Activated CD4-positive, CD25-positive, alpha-beta regulatory T cell treated with anti-CD3 and anti-CD28 coated beads, Interleukin-2, amount 50 U/mL, for 16 hours (primary cell): ENCODE data around the gene AK8.

Source experiments
- DNase-seq: peaks from one replicate; pipeline ENCODE4 v3.0.0-alpha.2; 2020; ENCODE audit warnings: low read depth, low spot score

The AK8 gene

DNA sequence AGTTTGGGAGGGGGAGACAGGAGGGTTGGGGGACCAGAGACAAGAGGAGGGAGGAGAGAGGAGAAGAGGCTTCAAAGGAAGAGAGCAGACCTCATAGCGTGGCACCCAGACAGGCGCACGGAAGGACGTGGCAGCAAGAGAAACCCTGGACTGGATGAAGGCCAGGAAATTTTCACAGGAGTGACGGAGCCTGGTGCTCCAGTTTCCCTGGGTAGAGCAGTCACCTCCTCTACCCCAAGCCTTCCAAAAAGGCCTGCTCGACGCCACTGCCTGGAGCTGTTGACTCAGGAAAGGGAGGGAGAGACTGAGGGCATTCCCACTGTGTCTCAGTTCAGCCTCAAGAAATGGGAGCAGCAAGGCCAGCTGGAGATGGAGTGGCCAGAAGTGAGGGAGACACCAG lies 19.3 kb downstream of the AK8 start:
- DNase-seq: no peak

DNA sequence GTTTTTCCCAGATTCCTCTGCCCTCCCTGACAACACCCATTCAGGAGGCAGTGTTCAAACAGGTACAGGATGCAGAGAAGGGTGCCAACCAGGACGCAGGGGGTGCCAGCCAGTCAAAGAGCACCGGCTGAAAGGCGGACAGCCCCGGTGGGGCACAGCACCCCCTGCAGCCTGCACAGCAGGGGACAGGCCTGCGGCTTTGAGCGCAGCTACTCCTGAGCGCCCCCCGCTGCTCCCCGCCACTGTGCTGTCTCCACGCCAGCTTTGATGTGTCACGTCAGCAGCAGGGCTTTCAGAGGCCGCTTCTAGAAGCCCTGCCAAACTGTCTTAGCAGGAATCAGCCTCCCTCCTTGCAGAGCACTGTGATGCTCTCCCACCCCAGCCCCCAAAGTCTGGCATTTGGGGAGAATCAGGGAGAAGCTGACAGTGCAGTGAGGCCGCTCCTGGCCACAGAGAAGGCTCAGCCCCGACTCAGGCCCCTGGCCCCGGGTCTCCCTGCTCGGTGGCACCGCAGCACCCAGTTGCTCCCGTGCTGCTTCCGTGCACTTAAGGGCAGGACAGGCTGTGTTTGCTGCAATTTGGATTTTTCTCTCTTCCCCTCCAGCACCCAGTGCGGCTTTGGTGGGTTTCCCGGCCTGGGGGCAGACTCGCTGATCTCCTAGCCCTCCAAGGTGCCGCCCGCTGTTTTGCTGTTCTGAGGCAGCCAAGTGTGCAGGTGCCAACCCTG lies 20.3 kb downstream of the AK8 start:
- DNase-seq: no peak

GRCh38 chr9:132857031-132857430 lies 21.1 kb downstream of the AK8 start:
- DNase-seq: no peak

- no peak for DNase-seq
These were observed 22.2 kb downstream of the AK8 start for GRCh38 chr9:132855904-132856303.

DNA sequence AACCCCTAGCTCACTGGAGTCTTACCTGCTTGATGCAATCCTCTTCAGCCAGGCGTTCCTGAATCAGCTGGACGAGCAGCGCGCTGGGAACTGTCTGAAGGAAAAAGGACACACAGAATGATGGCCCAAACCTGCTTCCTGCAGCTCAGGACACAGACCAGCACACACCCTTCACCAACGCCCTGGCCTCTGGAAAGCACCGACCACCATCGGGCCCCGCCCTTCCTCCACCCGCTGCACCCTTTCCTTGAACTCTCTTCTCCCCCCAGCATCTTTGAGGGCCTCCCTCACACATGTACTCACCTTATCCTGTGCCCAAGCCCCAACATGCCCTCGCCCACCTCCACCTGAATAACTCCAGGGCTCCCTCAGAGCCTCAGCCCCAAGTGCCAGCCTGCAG lies 23.3 kb downstream of the AK8 start:
- DNase-seq: no peak

- no peak for DNase-seq
These were observed 24.6 kb downstream of the AK8 start for GRCh38 chr9:132853482-132853881.

- DNase-seq: no peak
These were observed 28.8 kb downstream of the AK8 start for GRCh38 chr9:132849185-132849706.

DNA sequence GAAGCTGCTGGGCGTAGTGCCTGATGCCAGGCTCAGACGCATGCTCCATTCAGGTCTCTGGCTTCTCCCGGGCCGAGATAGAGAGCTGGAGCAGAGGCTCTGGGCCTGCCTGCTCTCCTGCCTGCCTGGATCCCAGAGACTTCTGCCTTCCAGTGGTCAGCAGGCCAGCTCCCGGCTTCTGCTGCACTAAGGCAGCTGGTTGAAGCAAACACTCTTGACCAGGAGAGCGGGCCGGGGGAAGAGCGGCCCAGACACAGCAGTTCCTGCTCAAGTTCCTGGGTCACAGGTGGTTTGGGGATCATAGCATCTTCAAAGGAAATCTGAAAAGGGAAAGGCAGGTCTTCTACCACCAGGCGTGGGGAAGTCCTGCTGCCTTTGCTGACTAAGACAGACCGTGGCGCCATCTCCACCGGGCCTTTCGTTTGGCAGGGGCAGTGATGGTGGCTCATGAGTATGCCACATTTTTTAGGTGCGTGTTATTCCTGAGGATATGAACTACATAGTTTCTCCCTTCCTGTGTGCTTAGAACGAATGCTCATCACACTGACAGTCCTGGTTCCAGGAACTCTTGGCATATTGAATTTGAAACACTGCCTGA lies 31.1 kb downstream of the AK8 start:
- no peak for DNase-seq

DNA sequence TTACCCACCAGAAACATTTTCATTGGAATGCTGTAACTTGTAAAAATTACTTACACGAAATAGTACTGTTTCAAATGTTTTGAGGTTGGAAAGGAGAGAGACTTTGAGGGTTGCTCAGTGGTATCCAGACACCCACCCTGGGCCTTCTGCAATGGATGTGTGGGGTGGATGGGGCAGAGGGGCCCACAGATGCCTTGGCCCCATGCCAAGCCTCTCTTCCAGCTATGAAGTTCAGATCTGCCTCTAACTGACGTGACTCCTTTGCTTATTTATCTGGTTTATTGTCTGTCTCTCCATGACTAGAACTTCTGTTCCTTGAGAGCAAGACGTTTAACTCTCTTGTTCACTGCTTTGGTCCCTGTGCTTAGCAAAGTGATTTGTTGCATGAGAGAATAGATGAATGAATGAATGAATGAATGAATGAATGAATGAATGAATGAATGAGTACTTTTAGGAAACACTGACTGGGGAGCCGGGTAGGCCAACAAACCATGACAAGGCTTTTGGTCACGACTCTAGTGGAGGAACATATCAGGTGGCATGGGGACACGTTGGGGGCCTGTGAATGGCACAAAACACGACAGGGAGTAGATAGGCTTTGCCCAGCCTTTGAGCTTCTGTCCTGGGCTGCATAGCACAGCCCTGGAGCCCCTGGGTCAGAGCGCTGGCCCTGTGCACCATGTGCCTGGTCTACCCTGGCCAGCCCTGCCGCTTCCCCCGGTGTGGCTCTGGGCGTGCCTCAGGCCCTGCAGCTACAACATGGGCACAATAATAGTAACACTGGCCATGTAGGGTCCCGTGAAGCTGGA lies 31.8 kb downstream of the AK8 start:
- DNase-seq: no peak

GRCh38 chr9:132842124-132843044 lies 35.7 kb downstream of the AK8 start:
- no peak for DNase-seq

- DNase-seq: no peak
These were observed 37.1 kb downstream of the AK8 start for GRCh38 chr9:132840980-132841379.

DNA sequence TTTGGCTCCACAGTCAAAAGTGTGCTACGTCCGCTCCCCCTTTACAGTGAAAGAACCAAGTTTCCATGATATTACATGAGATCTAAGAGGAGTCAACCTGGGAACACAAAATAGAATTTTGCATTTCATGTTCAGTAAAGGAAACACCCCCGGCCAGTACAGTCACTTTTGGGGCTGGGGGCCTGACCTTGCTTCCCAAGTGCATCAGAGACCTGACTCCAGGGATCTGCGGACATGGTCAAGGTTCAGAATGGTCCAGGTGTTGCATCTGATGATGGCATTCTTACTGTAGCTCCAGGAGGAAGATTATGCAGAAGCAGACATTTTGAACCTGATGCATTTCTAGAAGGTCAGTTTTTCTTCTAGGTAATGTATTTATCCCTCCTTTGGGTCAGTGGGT lies 39.8 kb downstream of the AK8 start:
- DNase-seq: no peak

DNA sequence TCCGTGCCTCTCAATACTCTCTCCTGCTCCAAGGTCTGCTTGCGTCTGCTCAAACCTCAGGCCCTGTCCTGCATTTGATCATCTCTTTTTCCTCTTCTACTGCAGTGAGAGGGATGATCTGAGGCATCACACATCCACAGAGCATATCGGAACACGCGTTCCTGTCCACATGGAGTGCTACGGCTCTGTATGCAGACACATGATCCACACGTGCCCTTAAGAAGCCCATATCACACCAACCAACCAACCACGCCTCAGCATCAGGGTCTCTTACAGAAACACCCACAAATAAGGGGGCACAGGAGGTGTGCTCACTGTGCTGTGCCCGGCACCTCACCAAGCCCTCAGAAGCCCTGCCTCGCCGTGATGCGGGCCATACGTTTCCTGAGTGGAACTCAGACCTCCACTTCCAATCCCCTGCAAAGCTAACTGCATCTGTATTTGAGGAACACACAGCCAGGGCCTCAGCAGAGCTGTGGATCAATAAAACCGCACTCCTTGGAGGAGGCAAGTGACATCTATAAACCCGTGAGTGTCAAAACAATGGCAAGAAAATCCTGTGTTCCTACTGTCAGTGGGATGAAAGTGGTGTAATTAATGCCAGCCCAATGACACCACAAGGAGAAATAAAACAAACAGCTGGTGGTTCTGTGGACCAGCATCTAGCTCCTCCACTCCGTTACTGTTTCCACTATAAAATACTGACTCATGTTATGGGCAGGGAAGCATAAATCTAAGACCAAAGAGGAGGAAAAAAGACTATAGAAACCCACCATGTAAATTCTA lies 40.4 kb downstream of the AK8 start:
- no peak for DNase-seq

- no peak for DNase-seq
These were observed 43.7 kb downstream of the AK8 start for GRCh38 chr9:132834343-132834742.

DNA sequence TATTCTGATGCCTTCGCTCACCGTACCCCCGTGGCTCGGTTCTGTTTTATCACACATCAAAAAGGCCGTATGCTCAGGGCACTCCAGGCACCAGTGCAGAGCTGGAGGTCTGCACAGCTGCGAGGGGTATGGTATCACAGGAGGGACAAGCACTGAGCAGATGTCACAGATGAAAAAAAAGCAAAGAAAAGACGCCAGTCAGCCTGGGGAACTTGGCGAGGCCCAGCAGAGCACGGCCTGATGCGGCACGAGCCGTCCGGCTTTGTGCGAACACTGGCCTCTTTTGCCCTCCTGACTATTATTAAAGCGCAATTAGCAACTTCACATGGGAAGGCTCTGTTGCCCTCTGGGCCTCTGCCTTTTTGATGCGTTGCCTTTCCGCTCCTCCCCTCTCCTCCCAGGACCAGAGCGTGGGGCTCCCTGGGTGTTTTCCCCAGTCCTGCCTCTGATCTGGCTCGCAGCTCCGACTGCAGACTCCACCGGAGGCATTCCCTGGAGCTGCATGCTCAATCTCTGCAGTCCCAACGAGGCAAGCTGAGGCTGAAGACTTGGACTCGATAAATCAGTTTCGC lies 44.4 kb downstream of the AK8 start:
- no peak for DNase-seq

DNA sequence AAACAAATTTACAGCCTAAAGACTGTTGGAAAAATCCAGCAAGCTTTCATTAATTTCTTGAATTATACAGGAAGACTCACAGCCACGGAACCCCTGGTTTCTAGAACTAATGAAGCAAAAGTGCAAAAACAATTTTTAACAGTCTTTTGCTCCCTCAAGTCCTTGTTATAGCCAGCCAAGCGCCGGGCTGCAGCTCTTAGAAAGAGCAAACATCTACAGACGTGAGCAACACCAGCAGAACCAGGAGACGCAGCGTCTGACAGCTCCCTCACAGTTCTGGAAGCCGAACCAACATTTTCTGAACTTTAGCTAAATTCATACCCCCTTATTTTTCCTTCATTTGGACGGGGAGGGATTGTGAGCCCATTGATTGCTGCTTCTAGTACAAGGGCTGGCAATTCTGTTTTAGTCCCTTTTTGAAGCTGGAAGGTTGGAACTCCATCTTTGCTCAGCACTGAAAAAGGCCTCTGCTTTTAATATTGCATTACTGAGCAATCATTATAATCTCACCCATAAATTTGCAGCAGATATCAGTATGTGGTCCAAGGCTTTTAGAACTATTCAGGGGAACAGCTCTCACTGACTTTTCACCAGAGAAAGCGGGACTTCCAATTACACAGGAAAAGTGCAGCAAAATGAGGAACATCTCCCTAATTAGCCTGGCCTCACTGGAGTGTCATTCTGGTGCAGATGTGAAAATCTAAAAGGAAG lies 45.8 kb downstream of the AK8 start:
- DNase-seq: no peak

DNA sequence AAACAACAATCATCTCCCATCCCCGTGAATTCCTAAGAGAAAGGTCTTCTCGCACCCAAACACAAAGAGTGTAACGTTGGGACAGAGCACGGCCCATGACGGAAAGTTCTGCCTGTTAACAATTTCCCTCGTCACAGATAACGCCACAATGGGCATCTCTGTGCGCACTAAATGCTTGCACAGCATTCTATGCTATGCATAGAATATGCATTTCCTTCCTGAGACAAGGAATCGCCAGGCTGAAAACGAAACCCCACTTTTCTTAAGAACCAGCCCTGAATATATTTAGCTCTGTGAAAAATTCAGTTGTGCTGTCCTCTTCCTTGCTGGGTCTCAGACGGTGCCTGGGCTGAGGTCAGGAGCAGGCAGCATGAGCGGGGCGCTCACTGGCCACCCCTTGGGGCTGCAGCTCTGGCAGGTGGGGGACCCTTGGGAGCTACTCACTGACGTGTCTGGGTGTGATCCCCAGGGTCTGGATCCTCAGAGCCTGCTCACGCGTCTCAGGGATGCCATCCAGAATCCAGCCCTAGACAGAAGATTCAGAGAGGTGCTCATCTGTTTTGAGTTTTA lies 49.8 kb downstream of the AK8 start:
- no peak for DNase-seq

DNA sequence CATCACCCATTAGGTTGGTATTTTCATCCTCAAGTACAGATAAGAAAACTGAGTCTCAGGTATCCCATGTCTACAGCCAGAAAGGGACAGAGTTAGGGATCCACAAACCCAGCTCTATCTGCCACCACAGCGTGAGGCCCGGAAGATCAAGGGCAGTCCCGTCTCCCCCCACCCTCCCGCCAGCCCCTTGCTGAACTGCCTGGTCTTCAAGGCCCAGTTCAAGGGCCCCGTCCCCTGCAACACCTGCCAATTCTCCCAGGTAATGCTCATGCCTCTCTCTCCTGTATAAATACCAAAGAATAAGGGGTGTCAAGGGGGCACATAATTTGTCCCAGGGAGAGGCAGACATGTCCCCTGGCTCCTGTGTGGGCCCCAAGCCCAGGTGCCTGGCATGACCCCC lies 50.7 kb downstream of the AK8 start:
- no peak for DNase-seq

GRCh38 chr9:132826621-132827365 lies 51.3 kb downstream of the AK8 start:
- no peak for DNase-seq
